GM12801 (cell line): ENCODE measurements around the gene LCMT1.

Experiments used
- CTCF ChIP-seq: IDR thresholded peaks from one replicate; pipeline ENCODE4 v1.5.1; 2011; ENCODE audit warnings: control low read depth; ENCODE audit not compliant: insufficient read length; ENCODE audit errors: extremely low read depth

LCMT1 gene

DNA sequence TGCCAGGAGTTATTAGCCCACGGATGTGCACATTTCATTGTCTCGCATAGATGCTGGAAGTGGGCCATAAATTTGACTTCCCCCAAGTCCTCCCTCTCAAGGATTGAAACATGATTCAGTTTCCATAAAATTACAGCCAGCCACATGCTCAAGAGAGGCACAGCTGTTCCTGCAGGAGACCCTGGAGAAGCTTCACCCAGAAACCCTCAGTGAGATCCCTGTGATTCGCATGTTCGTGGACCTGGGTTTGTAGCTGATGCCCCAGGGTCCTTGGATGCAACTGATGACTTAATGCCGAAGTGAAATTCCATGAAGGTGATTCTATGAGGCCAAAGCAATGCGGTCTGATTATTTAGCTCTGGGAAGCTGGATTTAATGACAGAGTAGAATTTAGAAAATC lies 80.6 kb downstream of the LCMT1 start:
- no peak for TF ChIP-seq CTCF

DNA sequence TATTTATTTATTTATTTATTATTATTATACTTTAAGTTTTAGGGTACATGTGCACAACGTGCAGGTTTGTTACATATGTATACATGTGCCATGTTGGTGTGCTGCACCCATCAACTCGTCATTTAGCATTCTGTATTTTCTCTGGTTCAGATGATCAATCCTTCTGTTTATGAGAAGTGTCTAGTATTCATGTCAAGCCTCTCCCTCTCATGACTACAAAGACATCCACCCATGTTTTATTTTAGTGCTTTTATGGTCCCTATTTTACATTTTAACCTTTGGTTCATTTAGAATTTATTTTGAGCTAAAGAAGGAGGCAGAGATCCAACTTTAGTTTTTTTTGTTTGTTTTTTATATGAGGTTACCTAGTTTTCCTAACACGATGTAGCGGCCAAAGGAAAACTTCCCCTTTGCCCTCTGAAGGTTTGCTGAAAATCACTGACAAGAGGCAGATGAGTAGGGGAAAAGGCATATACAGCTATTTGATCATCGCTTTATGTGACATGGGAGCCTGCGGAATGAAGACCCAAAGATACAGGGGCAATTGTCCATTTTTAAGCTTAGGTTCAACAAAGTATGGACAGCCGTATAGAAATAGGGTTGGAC lies 82.8 kb downstream of the LCMT1 start:
- no peak for TF ChIP-seq CTCF

- no peak for TF ChIP-seq CTCF
These were observed 86.5 kb downstream of the LCMT1 start for GRCh38 chr16:25198021-25198420.

DNA sequence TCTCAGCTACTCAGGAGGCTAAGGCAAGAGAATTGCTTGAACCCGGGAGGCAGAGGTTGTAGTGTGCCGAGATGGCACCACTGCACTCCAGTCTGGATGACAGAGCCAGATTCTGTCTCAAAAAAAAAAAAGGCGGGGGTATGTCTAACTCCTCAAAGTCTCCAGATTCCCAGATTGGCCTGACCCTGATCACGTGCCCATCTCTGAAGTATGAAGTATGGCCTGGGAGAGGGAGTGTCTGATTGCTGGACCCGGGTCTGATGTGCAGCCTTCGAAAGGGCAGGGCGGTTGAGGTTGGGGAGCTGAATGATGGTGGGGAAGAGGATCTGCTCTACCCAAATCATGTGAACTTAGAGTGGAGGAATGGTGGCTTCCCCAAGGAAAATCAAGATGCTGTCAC lies 87.9 kb downstream of the LCMT1 start:
- TF ChIP-seq CTCF, result no peak

- TF ChIP-seq CTCF, result no peak
These were observed 99.2 kb downstream of the LCMT1 start for GRCh38 chr16:25210758-25211157.

DNA sequence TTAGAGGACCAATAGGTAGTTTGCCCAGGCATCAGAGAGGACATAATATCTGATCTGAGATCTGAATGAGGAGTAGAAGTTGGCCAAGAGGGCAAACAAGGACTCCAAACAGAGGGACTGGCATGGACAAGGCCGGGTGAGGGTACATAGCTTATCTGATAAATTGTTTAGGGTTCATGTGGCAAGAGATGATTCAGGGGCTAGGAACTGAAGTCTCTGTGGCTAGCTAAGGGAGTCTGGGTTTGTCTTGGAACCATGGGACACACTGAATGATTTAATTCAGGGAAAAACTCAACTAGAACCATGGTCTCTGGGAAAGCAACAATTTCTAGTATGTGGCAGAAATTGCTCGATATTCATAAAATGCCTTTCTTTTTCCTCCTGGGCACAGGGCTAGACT lies 101.1 kb downstream of the LCMT1 start:
- TF ChIP-seq CTCF, result no peak

DNA sequence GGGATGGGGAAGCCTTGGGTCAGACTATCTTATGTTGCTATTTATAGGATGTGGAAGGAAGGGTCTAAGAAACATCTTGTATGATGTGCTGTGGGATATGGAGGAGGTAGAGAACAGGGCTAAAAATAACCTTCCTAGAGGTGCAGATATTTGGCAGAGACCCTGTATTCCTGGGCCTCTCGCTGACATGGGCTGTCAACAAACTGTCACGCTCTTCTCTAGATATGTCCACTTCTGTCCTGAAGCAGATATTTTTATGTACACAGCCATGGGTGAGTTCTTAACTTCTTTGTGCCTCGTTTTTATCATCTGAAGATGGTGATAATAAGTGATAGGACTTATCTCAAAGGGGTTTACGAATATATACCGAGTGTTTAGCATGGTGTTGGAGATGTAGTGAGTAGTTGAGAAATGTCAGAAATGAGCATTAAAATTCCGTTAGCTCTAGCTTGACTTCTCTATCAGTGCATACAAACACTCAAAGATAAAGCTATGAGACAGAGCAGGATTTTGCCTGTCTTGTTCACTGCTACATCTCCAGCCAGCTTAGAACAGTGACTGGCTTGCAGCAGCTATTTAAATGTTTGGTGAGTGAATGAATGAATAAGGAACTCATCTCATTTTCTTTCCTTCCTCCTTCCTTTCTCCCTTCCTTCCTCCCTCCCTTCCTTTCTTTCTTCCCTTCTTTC lies 102.3 kb downstream of the LCMT1 start:
- no peak for TF ChIP-seq CTCF

DNA sequence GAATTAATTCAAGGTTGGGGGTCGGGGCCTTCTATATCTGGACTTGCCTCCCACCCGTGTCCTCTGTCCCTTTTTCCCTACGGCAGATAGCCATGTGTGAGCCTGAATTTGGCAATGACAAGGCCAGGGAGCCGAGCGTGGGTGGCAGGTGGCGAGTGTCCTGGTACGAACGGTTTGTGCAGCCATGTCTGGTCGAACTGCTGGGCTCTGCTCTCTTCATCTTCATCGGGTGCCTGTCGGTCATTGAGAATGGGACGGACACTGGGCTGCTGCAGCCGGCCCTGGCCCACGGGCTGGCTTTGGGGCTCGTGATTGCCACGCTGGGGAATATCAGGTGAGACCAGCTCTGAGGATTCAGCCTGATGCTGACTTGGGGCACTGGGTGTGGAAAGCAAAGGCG lies 105.6 kb downstream of the LCMT1 start:
- TF ChIP-seq CTCF, result no peak
